Renal cortical epithelial cell (primary cell): ENCODE data around the gene ADGRG7. TPM values are rescaled to one million over a fixed set of nuclear protein-coding genes. Genes with fewer than 3 reads are reported as not detected.

Source experiments
- DNase-seq: peaks from one replicate; pipeline ENCODE4 v3.0.0-alpha.2; 2011; ENCODE audit warnings: low read depth
- total RNA-seq: library from RNA; depleted of rRNA; stranded (reverse); fragments of >200 nt; gene quantifications from 2 replicates; pipeline ENCODE4 v1.2.3, GENCODE V29; 2014

The ADGRG7 gene
- total RNA-seq, 1 donor from 2014 or later = 0.05 TPM

- DNase-seq = no peak
Observed at GRCh38 chr3:100600181-100601042, 9.0 kb upstream of the ADGRG7 start.

- peak; percentile 28 for DNase-seq
Observed at GRCh38 chr3:100602506-100603444, 6.6 kb upstream of the ADGRG7 start.

GRCh38 chr3:100603469-100603868 is 5.9 kb upstream of the ADGRG7 start:
- DNase-seq = peak; percentile 40

GRCh38 chr3:100605358-100605757 is 4.0 kb upstream of the ADGRG7 start:
- DNase-seq = no peak

GRCh38 chr3:100606894-100607512 is 2.4 kb upstream of the ADGRG7 start:
- no peak for DNase-seq

- DNase-seq = no peak
Observed at GRCh38 chr3:100609963-100610362, 562 bp downstream of the ADGRG7 start.

GRCh38 chr3:100611221-100611620 is 1.8 kb downstream of the ADGRG7 start:
- DNase-seq = no peak

GRCh38 chr3:100613721-100614390 is 4.5 kb downstream of the ADGRG7 start:
- no peak for DNase-seq

GRCh38 chr3:100614941-100615340 is 5.5 kb downstream of the ADGRG7 start:
- no peak for DNase-seq

GRCh38 chr3:100615684-100616083 is 6.3 kb downstream of the ADGRG7 start:
- no peak for DNase-seq

GRCh38 chr3:100621251-100621650 is 11.8 kb downstream of the ADGRG7 start:
- DNase-seq = no peak

GRCh38 chr3:100627491-100627890 is 18.1 kb downstream of the ADGRG7 start:
- DNase-seq = no peak

- DNase-seq = no peak
Observed at GRCh38 chr3:100629421-100630127, 20.2 kb downstream of the ADGRG7 start.

- DNase-seq = no peak
Observed at GRCh38 chr3:100630664-100631063, 21.3 kb downstream of the ADGRG7 start.

GRCh38 chr3:100631236-100631635 is 21.8 kb downstream of the ADGRG7 start:
- DNase-seq = no peak

- peak; percentile 44 for DNase-seq
Observed at GRCh38 chr3:100634493-100635272, 25.3 kb downstream of the ADGRG7 start.

- no peak for DNase-seq
Observed at GRCh38 chr3:100635273-100635701, 25.9 kb downstream of the ADGRG7 start.

- DNase-seq = no peak
Observed at GRCh38 chr3:100637197-100637631, 27.8 kb downstream of the ADGRG7 start.

GRCh38 chr3:100640633-100641032 is 31.2 kb downstream of the ADGRG7 start:
- no peak for DNase-seq

GRCh38 chr3:100641471-100642032 is 32.2 kb downstream of the ADGRG7 start:
- DNase-seq = peak; percentile 82
